Ureter (tissue), 1 donor: ENCODE results near the gene LIPH. TPM values are rescaled to one million over a fixed set of nuclear protein-coding genes. Genes with fewer than 3 reads are reported as not detected.
"Not testable (repeated sequence)": the region's sequence is repeated elsewhere in the genome, so short reads cannot be mapped to it uniquely, and the experiment has no call there.

Experiments used
- DNase-seq: peaks from one replicate; pipeline ENCODE4 v3.0.0-alpha.2; 2020; ENCODE audit warnings: low spot score
- total RNA-seq: library from RNA; stranded (reverse); gene quantifications from one replicate; pipeline ENCODE4 v1.2.4, GENCODE V29; 2023
- donor health status: DM: yes; HTN: yes; CAD: no.

The LIPH gene
- 16.7 TPM for total RNA-seq

DNA sequence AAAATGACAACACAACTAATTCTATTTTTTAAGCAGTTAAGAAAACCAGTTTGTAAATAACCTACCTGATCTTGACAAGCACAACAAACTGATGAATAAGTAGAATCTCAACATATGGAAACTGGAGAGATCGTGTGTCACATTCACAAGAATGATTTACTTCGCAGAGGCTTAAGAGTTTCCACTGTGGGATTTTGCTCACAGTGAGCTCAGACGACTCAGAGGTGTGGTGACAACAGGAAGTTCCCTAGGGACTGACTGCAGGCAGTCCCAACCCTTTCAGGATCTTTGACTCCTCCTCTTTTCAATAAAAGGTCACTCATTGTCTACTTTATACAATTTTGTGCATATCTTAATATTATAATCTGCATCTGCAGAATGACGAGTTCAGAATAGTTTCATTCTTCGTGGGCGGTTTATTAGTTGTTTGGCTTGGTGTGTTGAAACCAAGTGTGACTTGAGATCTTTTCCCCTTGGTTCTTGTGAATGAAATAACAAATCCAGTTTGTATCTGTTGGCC, at the start of gene LIPH:
LIPH (minus strand) TSS at position 231 of the 520 bp plus-strand sequence; CDS start at position 114, 117 bp downstream.
- no peak for DNase-seq

- DNase-seq: no peak
Measured at GRCh38 chr3:185595526-185595925, 43.1 kb upstream of the LIPH start.

GRCh38 chr3:185594073-185594472, 41.7 kb upstream of the LIPH start:
- DNase-seq: no peak

DNA sequence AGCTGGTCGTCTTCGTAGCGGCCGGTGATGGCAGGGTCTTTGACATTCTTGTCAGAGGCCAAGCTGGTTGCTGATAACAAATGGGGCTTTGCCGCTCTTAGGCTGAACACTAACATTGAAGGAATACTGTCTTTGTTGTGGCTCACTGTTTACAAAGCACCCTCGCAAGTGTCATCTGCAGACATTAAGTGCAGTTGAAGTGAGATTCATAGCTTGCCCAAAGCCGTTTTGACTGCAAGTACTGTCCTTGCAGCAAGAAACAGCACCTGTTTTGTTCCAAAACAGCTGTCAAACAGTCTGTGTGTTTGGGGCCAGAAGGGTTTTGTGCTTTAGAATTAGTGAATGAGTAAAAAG, 34.3 kb upstream of the LIPH start:
- DNase-seq: no peak

DNA sequence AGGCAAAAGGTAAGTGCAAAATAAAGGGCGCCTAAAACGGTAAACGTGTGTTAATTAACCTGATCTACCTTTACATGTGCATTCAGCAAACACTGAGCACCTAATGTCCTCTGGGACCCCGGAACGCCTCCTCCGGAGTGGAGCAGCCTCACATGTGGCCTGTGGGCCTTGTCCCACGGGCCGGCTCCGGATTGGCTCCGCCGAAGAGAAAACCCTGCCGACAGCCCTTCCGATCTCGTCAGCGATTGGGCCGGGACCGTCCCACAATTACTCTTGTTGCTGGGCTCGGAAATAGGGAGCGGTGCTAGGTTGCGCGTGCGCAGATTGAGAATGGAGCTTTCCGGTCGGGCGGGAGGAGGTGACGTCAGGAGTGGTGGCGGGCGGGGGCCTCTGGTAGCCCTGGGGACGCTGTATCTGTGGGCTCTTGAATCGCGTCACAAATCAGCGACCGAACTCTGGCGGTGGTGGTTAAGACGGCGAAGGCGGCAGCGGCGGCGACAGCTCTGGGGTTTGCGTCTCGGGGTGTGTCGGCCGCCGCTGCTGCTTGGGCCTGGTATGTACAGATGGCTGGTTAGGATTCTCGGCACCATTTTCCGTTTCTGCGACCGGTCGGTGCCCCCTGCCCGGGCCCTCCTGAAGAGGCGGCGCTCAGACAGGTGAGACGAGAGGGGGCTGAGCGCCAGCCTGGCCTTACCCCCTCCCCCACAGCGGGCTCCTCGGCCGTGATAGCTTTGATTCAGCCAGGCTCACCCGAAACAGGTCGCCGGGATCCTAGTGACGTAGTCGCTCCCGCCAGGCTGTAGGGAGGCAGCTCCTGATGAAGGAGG, 33.7 kb upstream of the LIPH start, which contains the start of gene SENP2:
SENP2 (plus strand) TSS at position 437 of the 827 bp plus-strand sequence; CDS start at position 556, 119 bp downstream.
- peak; percentile 100 for DNase-seq

DNA sequence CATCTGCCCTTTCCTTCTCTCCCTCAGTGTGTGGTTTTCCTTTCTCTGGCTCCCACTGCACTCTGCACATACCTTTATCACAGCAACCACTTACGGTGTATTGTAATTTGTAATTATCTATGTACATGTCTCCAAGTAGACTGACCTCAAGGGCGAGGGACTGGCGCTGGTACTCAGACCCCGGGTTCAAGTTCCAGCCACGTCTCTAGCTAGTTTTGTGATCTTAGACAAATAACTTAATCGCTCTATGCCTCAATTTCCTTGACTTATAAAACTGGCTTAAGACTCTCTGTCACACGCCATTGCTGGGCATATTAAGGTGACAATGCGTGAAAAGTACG, 33.1 kb upstream of the LIPH start:
- DNase-seq: no peak

GRCh38 chr3:185584686-185585085, 32.3 kb upstream of the LIPH start:
- DNase-seq: no peak

GRCh38 chr3:185583925-185584324, 31.5 kb upstream of the LIPH start:
- DNase-seq: no peak

GRCh38 chr3:185582871-185583270, 30.5 kb upstream of the LIPH start:
- no peak for DNase-seq

DNA sequence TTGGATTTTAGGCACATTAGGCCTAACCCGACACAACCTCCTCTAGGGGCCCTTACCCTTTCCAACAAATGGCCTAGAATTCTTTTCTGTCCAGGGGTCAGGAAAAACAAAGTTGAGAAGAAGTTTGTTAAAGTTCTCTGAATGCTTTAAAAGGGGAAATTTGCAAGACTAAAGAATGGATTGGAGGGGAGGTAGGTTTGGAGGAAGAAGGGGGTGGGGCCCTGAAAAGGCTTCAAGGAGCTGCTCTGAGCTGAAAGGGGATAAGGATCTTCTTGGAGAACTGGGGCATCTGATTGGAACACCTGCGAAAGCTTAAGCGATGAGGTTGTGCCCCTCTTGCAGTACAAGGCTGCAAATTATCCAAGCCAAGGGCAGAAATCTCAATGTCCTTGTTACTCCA, 29.8 kb upstream of the LIPH start:
- no peak for DNase-seq

- not testable (repeated sequence) for DNase-seq
Measured at GRCh38 chr3:185575108-185575869, 22.9 kb upstream of the LIPH start.

DNA sequence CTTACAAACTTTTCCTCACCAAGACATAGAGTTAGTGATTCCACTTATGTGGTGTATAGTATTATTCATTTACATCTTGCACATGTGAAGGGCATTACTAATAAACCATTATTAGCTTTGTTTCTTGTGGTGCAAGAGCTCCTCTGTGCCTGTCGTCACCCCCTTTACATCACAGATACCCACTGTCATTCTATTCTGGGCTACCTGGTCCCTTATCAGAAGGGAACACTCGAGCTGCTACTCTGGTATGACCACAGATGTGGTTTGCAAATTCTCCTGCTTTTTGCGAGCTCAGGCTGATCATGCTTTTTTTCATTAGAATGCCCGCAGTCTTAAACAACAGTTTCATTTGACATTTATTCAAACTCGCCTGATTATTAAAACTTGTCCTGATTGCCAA, 19.8 kb upstream of the LIPH start:
- no peak for DNase-seq

DNA sequence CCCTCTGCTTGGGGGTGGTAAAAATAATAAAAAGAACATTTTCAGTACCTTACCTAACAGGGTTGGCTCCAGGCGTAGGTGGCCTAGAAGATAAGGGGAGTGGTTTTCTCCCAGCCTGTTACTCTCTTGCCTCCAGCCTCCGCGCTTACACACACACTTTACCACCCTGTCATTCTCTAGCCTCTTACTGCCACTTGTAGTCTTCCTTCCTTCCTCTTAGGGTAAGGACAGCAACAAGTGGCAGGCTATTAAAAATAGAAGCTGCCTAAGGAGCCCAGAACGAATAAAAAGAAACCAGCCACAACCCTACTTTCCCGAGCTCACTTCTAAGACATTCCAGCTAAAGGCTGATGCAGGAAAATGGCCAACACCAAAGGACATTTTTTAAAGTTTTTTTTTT, 9.6 kb upstream of the LIPH start:
- no peak for DNase-seq

GRCh38 chr3:185561374-185561943, 9.1 kb upstream of the LIPH start:
- DNase-seq: no peak

GRCh38 chr3:185560676-185561075, 8.3 kb upstream of the LIPH start:
- no peak for DNase-seq

- no peak for DNase-seq
Measured at GRCh38 chr3:185559706-185560090, 7.3 kb upstream of the LIPH start.

DNA sequence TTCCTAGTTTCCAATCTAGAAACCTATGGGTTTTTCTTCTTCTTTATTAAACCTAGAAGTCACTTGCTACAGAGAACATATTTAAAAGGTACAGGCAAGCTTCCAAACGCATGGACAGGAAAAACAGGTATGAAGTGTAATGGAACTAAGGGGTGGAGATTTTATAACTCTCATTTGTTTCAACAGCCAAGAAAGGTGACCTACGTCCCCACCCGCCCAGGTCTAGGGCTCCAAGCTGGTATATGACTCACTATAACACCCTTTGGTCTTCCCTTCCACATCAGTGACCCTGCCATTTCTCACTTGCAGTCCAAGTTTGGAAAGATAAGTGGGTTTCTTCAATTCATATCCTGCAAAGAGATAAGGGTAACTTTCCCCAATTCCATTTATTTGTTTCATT, 6.0 kb upstream of the LIPH start:
- peak; percentile 77 for DNase-seq

DNA sequence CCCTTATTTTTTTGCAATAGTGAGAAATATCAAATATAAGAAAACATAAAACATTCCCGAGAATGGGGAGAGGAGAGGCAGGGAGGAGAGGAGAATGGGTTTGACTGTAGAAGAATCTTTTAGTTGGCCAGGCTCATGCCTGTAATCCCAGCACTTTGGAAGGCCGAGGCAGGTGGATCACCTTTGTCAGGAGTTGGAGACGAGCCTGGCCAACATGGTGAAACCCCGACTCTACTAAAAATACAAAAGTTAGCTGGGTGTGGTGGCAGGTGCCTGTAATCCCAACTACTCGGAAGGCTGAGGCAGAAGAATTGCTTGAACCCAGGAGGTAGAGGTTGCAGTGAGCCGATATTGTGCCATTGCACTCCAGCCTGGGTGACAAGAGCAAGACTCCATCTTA, 4.3 kb upstream of the LIPH start:
- DNase-seq: not testable (repeated sequence)

DNA sequence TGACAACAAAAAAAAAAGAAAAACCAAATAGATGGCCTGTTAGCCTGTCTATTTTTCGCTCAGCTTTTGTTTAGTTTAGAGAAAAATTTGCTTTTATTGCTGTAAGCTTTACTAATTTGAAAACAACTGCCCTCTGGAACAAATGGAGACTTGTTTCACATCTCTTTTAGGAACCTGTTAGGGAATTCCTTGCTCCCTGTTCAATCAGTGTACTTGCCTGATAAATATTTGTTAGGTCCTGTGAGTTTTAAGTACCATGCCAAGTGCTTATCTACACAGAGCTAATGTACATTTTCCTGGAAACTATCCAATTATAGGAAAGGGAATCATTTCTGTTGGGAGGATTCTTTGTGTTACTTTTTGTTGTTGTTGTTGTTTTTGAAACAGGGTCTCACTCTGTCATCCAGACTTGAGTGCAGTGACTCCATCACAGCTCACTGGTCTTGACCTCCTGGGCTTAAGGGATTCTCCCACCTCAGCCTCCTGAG, 3.5 kb upstream of the LIPH start:
- DNase-seq: no peak

DNA sequence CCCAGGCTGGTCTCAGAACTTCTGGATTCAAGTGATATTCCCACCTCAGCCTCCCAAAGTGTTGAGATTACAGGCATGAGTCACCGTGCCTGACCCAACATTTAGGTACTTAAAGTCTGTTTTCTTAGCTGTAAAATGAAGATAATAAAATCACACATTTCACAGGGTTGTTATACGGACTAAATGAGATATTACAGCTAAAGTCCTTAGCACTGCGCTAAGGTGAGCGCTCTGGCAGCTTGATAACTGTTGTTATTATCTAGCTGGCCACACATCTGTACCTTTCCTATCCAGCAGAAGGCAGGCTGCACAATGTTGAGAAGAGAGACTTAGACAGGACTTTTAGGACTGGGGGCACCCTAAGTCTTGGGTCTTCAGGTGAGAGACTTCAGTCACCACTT, 2.7 kb upstream of the LIPH start:
- DNase-seq: no peak

DNA sequence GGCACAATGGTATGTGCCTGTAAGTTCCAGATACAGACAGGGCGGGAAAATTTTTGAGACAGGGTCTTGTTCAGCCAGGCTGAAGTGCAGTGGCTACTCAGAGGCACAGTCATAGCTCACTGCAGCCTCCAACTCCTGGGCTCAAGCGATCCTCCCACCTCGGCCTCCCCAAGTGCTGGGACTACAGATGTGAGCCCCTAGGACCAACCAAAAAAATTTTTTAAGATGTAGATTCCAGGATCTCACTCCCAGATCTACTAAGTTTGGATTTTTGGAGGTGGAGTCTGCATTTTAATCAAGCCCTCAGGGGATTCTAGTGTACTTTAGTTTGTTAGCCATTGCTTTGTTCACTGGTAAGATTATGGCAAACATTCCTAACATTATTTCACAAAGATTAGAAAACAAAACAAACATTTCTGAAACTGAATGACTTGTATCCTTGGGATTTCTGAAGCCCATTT, 2.7 kb downstream of the LIPH start:
- no peak for DNase-seq

DNA sequence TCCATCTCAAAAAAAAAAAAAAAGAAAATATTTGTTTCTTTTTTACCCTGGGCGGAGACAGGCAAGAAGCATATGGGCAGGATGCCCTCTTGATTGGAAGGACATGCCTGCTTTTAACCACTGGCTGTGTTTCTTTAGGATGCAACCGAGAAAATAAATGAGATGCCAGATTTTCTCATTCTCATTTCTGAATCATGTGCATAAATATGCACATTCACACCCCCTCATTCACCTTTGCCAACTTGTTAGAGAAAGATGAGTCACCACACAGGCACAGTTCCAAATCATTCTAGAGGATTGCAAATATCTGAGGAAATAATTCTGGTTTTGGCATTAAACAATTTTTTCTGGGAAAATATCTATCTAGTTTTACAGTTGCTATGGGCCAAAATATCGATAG, 3.3 kb downstream of the LIPH start:
- DNase-seq: peak; percentile 67
